Testis (tissue), 3 donors: ENCODE data around the gene RGS8. TPM values are rescaled to one million over a fixed set of nuclear protein-coding genes. Genes with fewer than 3 reads are reported as not detected.

Experiments
- DNase-seq: peaks from one replicate; pipeline ENCODE4 v3.0.0-alpha.2; 2019
- H3K27ac ChIP-seq, 2 donors: fragments of 200-600 bp; sonication (generic); one replicate each; pipeline ENCODE4 v1.5.1; 2019
- H3K27me3 ChIP-seq: fragments of 200-600 bp; sonication (generic); one replicate; pipeline ENCODE4 v1.5.1; 2019
- H3K36me3 ChIP-seq: fragments of 200-600 bp; sonication (generic); one replicate; pipeline ENCODE4 v1.5.1; 2017; ENCODE audit warnings: low read depth; ENCODE audit errors: missing control alignments
- H3K4me1 ChIP-seq: fragments of 200-600 bp; sonication (generic); one replicate; pipeline ENCODE4 v1.5.1; 2019
- H3K4me3 ChIP-seq, 2 donors: fragments of 200-600 bp; sonication (generic); one replicate each; pipeline ENCODE4 v1.5.1; 2017 to 2019
- H3K9me3 ChIP-seq: fragments of 200-600 bp; sonication (generic); one replicate; pipeline ENCODE4 v1.5.1; 2017
- CTCF ChIP-seq, 3 experiments: fragments of 450-650 bp in 2 of 3; fragments of 200-600 bp in 1 of 3; sonication (generic) in 1 of 3; IDR thresholded peaks; one replicate each; pipeline ENCODE4 v1.5.1; 2016 to 2019; ENCODE audit warnings: antibody characterized with exemption in 3 of 3, mild to moderate bottlenecking in 2 of 3, moderate library complexity in 1 of 3
- POLR2A ChIP-seq: fragments of 450-650 bp; IDR thresholded peaks from one replicate; pipeline ENCODE4 v1.6.1; 2017; ENCODE audit warnings: antibody characterized with exemption, mild to moderate bottlenecking, moderate library complexity
- WGBS, 2 donors: methylation state at CpG; one replicate each; pipeline ENCODE4 v1.1.5; 2018; 5-methylcytosine and 5-hydroxymethylcytosine counted together
- intact Hi-C: fragments of 100-400 bp; cut with DNase I; formaldehyde crosslinking; loops from one replicate; pipeline ENCODE4 v1.15.1; 2023; ENCODE audit warnings: low total_unique reads
- polyA plus RNA-seq: library from polyadenylated mRNA; stranded (reverse); fragments of 350-450 nt; fragmentation: Illumina TruSeq; extraction: RNeasy Lipid Tissue Mini Kit (QIAGEN cat#74804); gene quantifications from one replicate; pipeline ENCODE4 v1.2.3, GENCODE V29; 2014; ENCODE audit warnings: low read depth, low replicate concordance; ENCODE audit not compliant: insufficient read depth
- total RNA-seq, 2 donors: library from RNA; depleted of rRNA; stranded (reverse); fragments of >200 nt; gene quantifications; one replicate each; pipeline ENCODE4 v1.2.3, GENCODE V29; 2016

Gene RGS8
- total and polyA plus RNA-seq, 3 donors from 2014 or later: 2.4 to 3.1 (median 2.5) TPM

- Histone ChIP-seq H3K36me3 (no peaks in the 10 kb centered on the region), H3K4me3 (no peak overlapping the region), H3K27ac (no peak overlapping the region), H3K27me3 (no peaks in the 10 kb centered on the region), H3K4me1 (no peaks in the 10 kb centered on the region), H3K9me3 (no peaks in the 10 kb centered on the region)
- TF ChIP-seq CTCF (IDR thresholded peaks at IDR 0.05) (no peak), POLR2A (no peak)
- DNase-seq: no peak
- intact Hi-C loops: no loop called here
Measured at GRCh38 chr1:182687361-182687760, 3.0 kb upstream of the RGS8 start.

- no peak for DNase-seq
- WGBS, 2 donors: 95 to 100% methylated on average over 1 of the region's 1 CpG
- intact Hi-C loops: no loop called here
- H3K9me3 ChIP-seq: no peaks in the 10 kb centered on the region
- no peak overlapping the region for H3K27ac ChIP-seq
- no peak overlapping the region for H3K4me3 ChIP-seq
- no peaks in the 10 kb centered on the region for H3K36me3 ChIP-seq
- H3K4me1 ChIP-seq: no peaks in the 10 kb centered on the region
- TF ChIP-seq POLR2A: no peak
- no peak for TF ChIP-seq CTCF (IDR thresholded peaks at IDR 0.05)
- no peaks in the 10 kb centered on the region for H3K27me3 ChIP-seq
Measured at GRCh38 chr1:182686446-182686845, 2.1 kb upstream of the RGS8 start.

- Histone ChIP-seq H3K27me3 (no peaks in the 10 kb centered on the region), H3K4me3 (no peak overlapping the region), H3K9me3 (no peaks in the 10 kb centered on the region), H3K4me1 (no peaks in the 10 kb centered on the region), H3K36me3 (no peaks in the 10 kb centered on the region), H3K27ac (no peak overlapping the region)
- TF ChIP-seq CTCF (IDR thresholded peaks at IDR 0.05) (no peak), POLR2A (no peak)
- WGBS, 2 donors: 77 to 91% methylated on average over 4 of the region's 4 CpGs
- DNase-seq: no peak
- intact Hi-C loops: no loop called here
Measured at GRCh38 chr1:182685215-182685614, 828 bp upstream of the RGS8 start.

GRCh38 chr1:182682898-182683501 lies 1.4 kb downstream of the RGS8 start:
- WGBS, 2 donors: 80 to 85% methylated on average over 2 of the region's 2 CpGs
- DNase-seq: no peak
- intact Hi-C loops: no loop called here
- TF ChIP-seq POLR2A: no peak
- TF ChIP-seq CTCF (IDR thresholded peaks at IDR 0.05): no peak
- H3K27me3 ChIP-seq: no peaks in the 10 kb centered on the region
- H3K4me1 ChIP-seq: no peaks in the 10 kb centered on the region
- H3K36me3 ChIP-seq: no peaks in the 10 kb centered on the region
- H3K27ac ChIP-seq: no peak overlapping the region
- H3K4me3 ChIP-seq: no peak overlapping the region
- no peaks in the 10 kb centered on the region for H3K9me3 ChIP-seq

- TF ChIP-seq POLR2A (no peak), CTCF (IDR thresholded peaks at IDR 0.05) (no peak)
- Histone ChIP-seq H3K36me3 (no peaks in the 10 kb centered on the region), H3K4me1 (no peaks in the 10 kb centered on the region), H3K27me3 (no peaks in the 10 kb centered on the region), H3K27ac (no peak overlapping the region), H3K4me3 (no peak overlapping the region), H3K9me3 (no peaks in the 10 kb centered on the region)
- WGBS, 2 donors: 71 to 79% methylated on average over 1 of the region's 1 CpG
- intact Hi-C loops: no loop called here
- no peak for DNase-seq
Measured at GRCh38 chr1:182682406-182682805, 2.0 kb downstream of the RGS8 start.
